HG02678 (cell line): ENCODE measurements around the gene EXOSC1.
"Not testable (repeated sequence)": the region's sequence is repeated elsewhere in the genome, so short reads cannot be mapped to it uniquely, and the experiment has no call there.

Experiments used
- ATAC-seq: cut with Tn5 transposase; IDR thresholded peaks from one replicate; pipeline ENCODE4 v1.9.1; 2021; ENCODE audit warnings: mild to moderate bottlenecking, moderate library complexity; ENCODE audit not compliant: unreplicated experiment

The EXOSC1 gene

GRCh38 chr10:97411406-97411805, 34.4 kb downstream of the EXOSC1 start:
- ATAC-seq, result no peak

GRCh38 chr10:97408496-97408992, 37.3 kb downstream of the EXOSC1 start:
- ATAC-seq, result no peak

DNA sequence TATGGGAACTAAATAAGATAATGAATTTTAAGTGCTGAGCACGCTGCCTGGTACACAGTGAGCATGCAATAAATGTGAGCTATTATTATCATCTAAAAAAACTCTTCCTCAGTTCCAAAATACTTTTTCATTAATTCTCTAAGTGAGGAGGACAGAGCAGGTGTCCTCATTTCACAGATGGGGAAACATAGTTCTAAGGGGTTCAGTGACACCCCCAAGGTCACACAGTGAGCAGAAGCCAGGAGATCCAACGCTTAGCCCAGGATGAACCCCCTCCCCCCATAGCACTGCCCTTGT, 37.9 kb downstream of the EXOSC1 start:
- no peak for ATAC-seq

DNA sequence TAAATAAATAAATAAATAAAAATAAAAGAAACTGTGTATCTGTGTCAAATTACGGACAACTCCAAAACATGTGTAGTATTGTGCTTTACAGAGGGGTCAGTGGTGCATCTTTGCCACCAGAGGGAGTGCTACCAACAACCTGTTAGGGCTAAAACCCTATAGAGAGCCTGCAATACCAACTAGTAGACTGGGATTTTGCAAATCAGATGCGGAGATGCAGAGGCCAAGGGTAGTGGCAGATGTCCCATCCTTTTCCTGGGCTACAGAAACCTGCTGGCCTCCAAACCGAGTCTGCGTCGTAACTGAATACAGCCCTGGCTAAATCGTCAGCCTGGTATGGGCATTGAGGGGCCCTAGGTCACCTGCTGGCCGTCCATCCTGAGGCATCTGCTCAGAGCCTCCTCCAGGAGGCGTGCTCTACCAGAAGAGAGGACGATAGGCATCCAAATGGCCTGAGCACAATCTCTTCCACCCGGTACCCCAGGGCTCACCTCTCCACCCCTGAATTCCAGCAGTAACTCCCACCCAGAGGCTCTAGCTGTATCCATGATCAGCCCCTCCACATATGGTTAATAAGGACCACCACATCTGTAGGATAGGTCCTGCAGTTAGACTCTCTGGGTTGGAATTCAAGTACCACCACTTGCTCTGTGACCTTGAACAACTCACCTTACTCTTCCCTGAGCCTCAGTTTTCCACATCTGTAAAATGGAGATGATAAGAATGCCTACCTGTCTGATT, 38.4 kb downstream of the EXOSC1 start:
- ATAC-seq, result peak; percentile 95

DNA sequence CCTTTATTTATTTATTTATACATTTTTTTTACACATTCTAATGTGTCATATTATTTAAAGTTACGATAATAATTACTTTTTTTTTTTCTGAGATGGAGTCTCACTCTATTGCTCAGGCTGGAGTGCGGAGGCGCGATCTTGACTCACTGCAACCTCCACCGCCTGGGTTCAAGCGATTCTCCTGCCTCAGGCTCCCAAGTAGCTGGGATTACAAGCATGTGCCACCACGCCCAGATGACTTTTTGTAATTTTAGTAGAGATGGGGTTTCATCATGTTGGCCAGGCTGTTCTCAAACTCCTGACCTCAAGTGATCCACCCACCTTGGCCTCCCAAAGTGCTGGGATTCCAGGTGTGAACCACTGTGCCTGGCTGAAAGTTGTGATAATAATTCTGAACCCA, 39.3 kb downstream of the EXOSC1 start:
- not testable (repeated sequence) for ATAC-seq

GRCh38 chr10:97406064-97406463, 39.7 kb downstream of the EXOSC1 start:
- ATAC-seq, result no peak

DNA sequence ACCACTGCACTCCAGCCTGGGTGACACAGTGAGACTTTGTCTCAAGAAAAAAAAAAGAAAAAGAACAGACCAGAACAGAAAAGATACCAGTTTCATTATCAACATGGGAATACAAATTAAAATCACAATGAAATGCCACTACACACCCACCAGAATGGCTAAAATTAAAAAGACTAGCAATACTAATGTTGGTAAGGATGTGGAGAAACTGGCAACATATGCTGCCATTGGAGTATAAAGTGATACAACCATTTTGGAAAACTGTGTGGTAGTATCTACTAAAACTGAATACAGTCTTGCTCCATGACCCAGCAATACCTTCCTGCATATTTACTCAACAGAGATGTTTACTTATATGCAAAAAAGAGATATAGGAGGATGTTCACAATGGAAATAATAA, 41.8 kb downstream of the EXOSC1 start:
- ATAC-seq, result no peak

DNA sequence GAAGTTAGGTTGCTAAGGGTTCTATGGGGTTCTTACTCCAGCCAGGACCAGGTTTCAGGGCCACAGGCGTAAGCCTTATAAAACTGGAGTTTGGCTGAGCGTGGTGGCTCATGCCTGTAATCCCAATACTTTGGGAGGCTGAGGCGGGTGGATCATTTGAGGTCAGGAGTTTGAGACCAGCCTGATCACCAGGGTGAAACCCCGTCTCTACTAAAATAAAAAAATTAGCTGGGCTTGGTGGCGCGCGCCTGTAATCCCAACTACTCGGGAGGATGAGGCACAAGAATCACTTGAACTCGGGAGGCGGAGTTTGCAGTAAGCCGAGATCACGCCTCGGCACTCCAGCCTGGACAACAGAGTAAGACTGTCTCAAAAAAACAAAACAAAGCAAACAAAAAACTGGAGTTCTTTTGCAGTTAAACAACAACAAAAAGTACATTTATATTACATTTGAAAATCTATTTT, 44.3 kb downstream of the EXOSC1 start:
- no peak for ATAC-seq

- ATAC-seq, result peak; percentile 99
These were observed 44.9 kb downstream of the EXOSC1 start, which contains the start of gene RRP12 for GRCh38 chr10:97400665-97401454. Gene RRP12, minus strand, starts transcription at chr10:97401340. Its CDS starts 109 bp downstream, at chr10:97401231.

GRCh38 chr10:97399843-97400545, 45.8 kb downstream of the EXOSC1 start:
- ATAC-seq, result no peak

DNA sequence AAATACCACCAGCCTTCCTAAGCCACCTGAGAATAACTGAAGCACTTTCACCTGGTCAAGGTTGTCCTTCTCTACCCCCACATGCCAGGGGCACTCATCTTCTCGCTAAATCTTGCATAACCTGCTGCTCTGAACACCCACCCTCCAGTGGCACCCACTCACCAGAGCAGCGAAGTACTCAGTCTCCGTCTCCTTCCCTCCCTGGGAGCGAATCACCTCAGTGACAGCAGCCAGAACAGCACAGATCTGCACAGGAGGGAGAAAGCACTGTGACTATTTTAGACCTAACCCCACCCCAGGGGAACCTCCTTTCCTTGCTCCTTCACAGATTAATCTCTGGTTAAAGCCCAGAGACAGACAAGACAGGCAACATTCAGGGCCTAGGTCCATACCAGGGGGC, 49.8 kb downstream of the EXOSC1 start:
- no peak for ATAC-seq

- ATAC-seq, result no peak
These were observed 52.7 kb downstream of the EXOSC1 start for GRCh38 chr10:97393034-97393573.

DNA sequence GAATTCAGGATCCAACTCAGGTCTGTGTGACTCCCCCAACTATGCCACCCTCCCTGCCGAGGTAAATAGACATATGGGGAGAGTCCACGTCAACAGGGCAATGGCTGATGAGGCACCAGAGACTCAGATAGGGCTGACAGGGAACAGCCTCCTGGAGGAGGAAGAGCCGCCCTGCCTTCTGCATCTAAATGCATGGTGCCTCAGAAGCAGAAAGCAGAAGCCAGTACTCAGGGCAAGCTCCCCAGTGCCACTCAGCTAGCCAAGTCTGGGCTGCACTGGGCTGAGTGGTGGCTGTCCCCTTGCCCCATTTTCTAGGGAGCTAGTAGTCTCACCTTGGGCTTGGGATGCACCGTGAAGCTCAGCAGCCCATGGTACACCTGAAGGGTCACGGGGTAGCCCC, 55.7 kb downstream of the EXOSC1 start:
- no peak for ATAC-seq

DNA sequence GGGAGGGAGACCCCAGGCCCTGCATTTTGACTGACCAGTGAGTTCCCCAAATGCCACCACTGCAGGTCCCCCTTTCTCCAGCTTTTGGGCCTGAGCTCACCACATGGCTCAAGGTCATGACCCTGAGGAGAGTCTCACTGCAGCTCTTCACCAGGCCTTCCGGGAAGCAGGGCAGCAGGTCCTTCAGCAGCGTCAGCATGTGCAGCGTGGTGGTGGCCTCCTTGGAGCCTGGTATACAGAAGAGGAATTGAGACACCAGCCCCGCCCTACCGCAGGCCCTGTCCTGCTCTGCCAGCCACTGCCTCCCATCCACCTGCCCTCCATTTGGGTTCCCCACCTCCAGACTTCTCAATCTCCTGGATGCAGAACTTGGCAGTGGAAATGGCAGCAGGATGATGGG, 57.7 kb downstream of the EXOSC1 start:
- ATAC-seq, result no peak
